K562 (cell line): ENCODE measurements around the gene DDR2. TPM values are rescaled to one million over a fixed set of nuclear protein-coding genes. Genes with fewer than 3 reads are reported as not detected.

Experiments used
- ATAC-seq: fragments of 200-7000 bp; cut with Tn5 transposase; 3 replicates; pipeline ENCODE4 v1.9.1; 2020; ENCODE audit warnings: moderate library complexity
- BruUV-seq: library from RNA; stranded (reverse); fragments of 400-500 nt; replicated peaks from 2 replicates; lab custom pipeline; 2021; lab: Mats Ljungman, UMichigan
- CTCF ChIA-PET: fragments of 300-600 bp; formaldehyde crosslinking; extraction: SDS; loops from one replicate; lab custom pipeline; 2021; ENCODE audit warnings: low intra/inter-chr PET ratio; lab: Yijun Ruan, JAX
- POLR2A ChIA-PET: fragments of 300-600, 350-650 bp; sonication (Branson Sonifier 250); formaldehyde crosslinking; extraction: SDS; loops from one replicate; lab custom pipeline; 2021; ENCODE audit warnings: antibody characterized with exemption, inconsistent platforms; lab: Yijun Ruan, JAX
- DNase-seq, 4 experiments: peaks; one replicate each; pipeline versions ENCODE4 v3.0.0 to v3.0.0-alpha.2; 2011 to 2018; ENCODE audit warnings: low spot score in 3 of 4, mixed read lengths in 3 of 4; ENCODE audit errors: extremely low read depth in 1 of 4
- FAIRE-seq: peaks from 2 replicates; lab custom pipeline; 2011; peaks lifted over from hg19 to GRCh38; lab: Jason Lieb, UNC
- H2AFZ ChIP-seq: 2 replicates; pipeline ENCODE4 v1.6.0; 2011; ENCODE audit warnings: low read depth, low read length, control low read depth, inconsistent platforms
- H3K27ac ChIP-seq: fragments of 200-600 bp; 3 replicates; pipeline ENCODE4 v1.8.0; 2011; ENCODE audit warnings: low read depth, mild to moderate bottlenecking, control low read depth, inconsistent platforms, low read length, moderate library complexity, mixed read lengths; ENCODE audit errors: extremely low read depth
- H3K27me3 ChIP-seq, 2 experiments: fragments of 300-600 bp in 1 of 2; 2 replicates in 1 of 2; 3 replicates in 1 of 2; pipeline versions ENCODE4 v1.6.0 to v1.8.0; 2011; ENCODE audit warnings: inconsistent platforms in 2 of 2, low read length in 2 of 2, mild to moderate bottlenecking in 1 of 2, mixed read lengths in 1 of 2, moderate library complexity in 1 of 2; ENCODE audit not compliant: control insufficient read depth in 2 of 2, insufficient read depth in 2 of 2
- H3K36me3 ChIP-seq: fragments of 300-600 bp; 3 replicates; pipeline ENCODE4 v1.8.0; 2011; ENCODE audit warnings: mild to moderate bottlenecking, low read length, inconsistent platforms; ENCODE audit not compliant: control insufficient read depth, insufficient read depth
- H3K4me1 ChIP-seq, 2 experiments: fragments of 200-600 bp in 1 of 2; replicated peaks in 1 of 2; 2 replicates in 1 of 2; 3 replicates in 1 of 2; pipeline versions ENCODE4 v1.5.1 to v1.8.0; 2011; ENCODE audit warnings: inconsistent platforms in 2 of 2, low read length in 2 of 2, mild to moderate bottlenecking in 1 of 2, mixed read lengths in 1 of 2, moderate library complexity in 1 of 2; ENCODE audit not compliant: control insufficient read depth in 2 of 2, insufficient read depth in 2 of 2
- H3K4me2 ChIP-seq: 2 replicates; pipeline ENCODE4 v1.6.1; 2011; ENCODE audit warnings: low read length, control low read depth, inconsistent platforms, mixed read lengths; ENCODE audit not compliant: insufficient read depth
- H3K4me3 ChIP-seq: fragments of 200-600 bp; sonication (generic), shearing (Covaris generic); 2 replicates; pipeline ENCODE4 v1.5.1; 2016; ENCODE audit warnings: control low read depth, inconsistent platforms
- H3K79me2 ChIP-seq: fragments of 200-600 bp; 3 replicates; pipeline ENCODE4 v1.8.0; 2011; ENCODE audit warnings: low read length, inconsistent platforms; ENCODE audit not compliant: control insufficient read depth, insufficient read depth
- H3K9ac ChIP-seq, 2 experiments: 2 replicates each; pipeline versions ENCODE4 v1.6.0 to v1.6.1; 2011; ENCODE audit warnings: low read depth in 2 of 2, low read length in 2 of 2, control low read depth in 1 of 2, inconsistent platforms in 1 of 2, mild to moderate bottlenecking in 1 of 2, mixed read lengths in 1 of 2; ENCODE audit not compliant: insufficient read depth in 1 of 2
- H3K9me1 ChIP-seq: one replicate; pipeline ENCODE4 v1.6.0; 2011; ENCODE audit warnings: inconsistent platforms, mild to moderate bottlenecking, low read length, moderate library complexity; ENCODE audit not compliant: control insufficient read depth, insufficient read depth
- H3K9me3 ChIP-seq: replicated peaks from 2 replicates; pipeline ENCODE4 v1.5.1; 2011; ENCODE audit warnings: low read depth, low read length, inconsistent platforms; ENCODE audit not compliant: control insufficient read depth, insufficient read depth
- H4K20me1 ChIP-seq: replicated peaks from 2 replicates; pipeline ENCODE4 v1.6.1; 2011; ENCODE audit warnings: low read length, inconsistent platforms, mixed read lengths; ENCODE audit not compliant: control insufficient read depth, insufficient read depth
- BCOR ChIP-seq: fragments of 450-650 bp; IDR thresholded peaks from 2 replicates; pipeline ENCODE4 v1.6.1; 2016
- KLF6 ChIP-seq: fragments of 250-450 bp; sonication (Bioruptor Pico); IDR thresholded peaks from 2 replicates; pipeline ENCODE4 v1.4.0; 2020; ENCODE audit warnings: mild to moderate bottlenecking, moderate library complexity, borderline replicate concordance
- RBM25 ChIP-seq: fragments of 200-400 bp; formaldehyde crosslinking; IDR thresholded peaks from 2 replicates; pipeline ENCODE4 v1.6.1; 2018; ENCODE audit warnings: low read length, low read depth, moderate library complexity; ENCODE audit not compliant: severe bottlenecking
- RFX1 ChIP-seq: fragments of 450-650 bp; IDR thresholded peaks from 2 replicates; pipeline ENCODE4 v1.6.1; 2016; ENCODE audit warnings: mild to moderate bottlenecking, moderate library complexity
- SP2 ChIP-seq: IDR thresholded peaks from 2 replicates; pipeline ENCODE4 v1.6.1; 2011; ENCODE audit warnings: mild to moderate bottlenecking, low read depth, low read length, moderate library complexity; ENCODE audit not compliant: poor library complexity, severe bottlenecking; ENCODE audit errors: extremely low read depth
- ZNF146 ChIP-seq: IDR thresholded peaks from one replicate; pipeline ENCODE4 v1.6.1; 2018; ENCODE audit warnings: missing compliant biosample characterization; ENCODE audit not compliant: unreplicated experiment
- ZNF717 ChIP-seq: fragments of 250-450 bp; sonication (Bioruptor Pico); IDR thresholded peaks from 2 replicates; pipeline ENCODE4 v1.5.0; 2021
- WGBS: fragments of 100-300 bp; shearing (Covaris generic); methylation state at CpG from one replicate; pipeline ENCODE4 v1.1.6; 2016; ENCODE audit warnings: low coverage, mixed read lengths; ENCODE audit not compliant: insufficient coverage; ENCODE audit errors: missing lambda C conversion rate; 5-methylcytosine and 5-hydroxymethylcytosine counted together
- in situ Hi-C: fragments of 300-500 bp; cut with MboI; formaldehyde crosslinking; loops from 4 replicates; pipeline ENCODE4 v1.15.0; 2018; ENCODE audit warnings: inconsistent platforms, mixed read lengths
- intact Hi-C: fragments of 100-400 bp; cut with micrococcal nuclease; formaldehyde crosslinking; loops from 2 replicates; pipeline ENCODE4 v1.14.2; 2022
- polyA plus RNA-seq, 8 experiments: library from polyadenylated mRNA; depleted of rRNA in 4 of 8; stranded (reverse) in 5 of 8; unstranded in 3 of 8; fragments of >200 nt; fragmentation: Nextera tagmentation in 2 of 8; fragmentation: Illumina TruSeq in 1 of 8; extraction: Ambion mirVana in 2 of 8; extraction: Trizol in 1 of 8; gene quantifications; 2 replicates each; pipeline versions ENCODE4 v1.2.1 to v1.2.3, GENCODE V29; 2011 to 2014; ENCODE audit warnings: inconsistent platforms in 1 of 8, missing spikeins in 1 of 8
- total RNA-seq, 7 experiments: library from RNA; depleted of rRNA in 6 of 7; stranded (reverse); fragments of >200 nt in 6 of 7; fragmentation: Illumina TruSeq in 2 of 7; extraction: Trizol in 2 of 7; gene quantifications; 2 replicates each; pipeline versions ENCODE4 v1.2.1 to v1.2.3, GENCODE V29; 2011 to 2021; ENCODE audit warnings: low replicate concordance in 1 of 7
- TF ChIP-seq, protein P1 (sequence below): sonication (generic); formaldehyde crosslinking; IDR thresholded peaks from 2 replicates; pipeline ENCODE4 v1.9.0; 2022; ENCODE audit warnings: mild to moderate bottlenecking, missing genetic modification reagents
- TF ChIP-seq, protein P2 (sequence below): fragments of 200-800 bp; sonication (Bioruptor generic); IDR thresholded peaks from 2 replicates; pipeline ENCODE4 v1.6.1; 2016; ENCODE audit warnings: missing genetic modification characterization, missing compliant biosample characterization

Gene DDR2
- total and polyA plus RNA-seq, 9 of the 15 experiments (the other 6 are each of a cell fraction or from before 2014, with no cell fraction given) = 0.36 to 2.0 (median 1.1) TPM

- H2AFZ ChIP-seq = no peak overlapping the region
- no peaks in the 10 kb centered on the region for H4K20me1 ChIP-seq
- intact Hi-C loops = no loop called here
- FAIRE-seq (no peak), ATAC-seq (no peak), DNase-seq (no peak)
- no peak overlapping the region for H3K27ac ChIP-seq
- H3K27me3 ChIP-seq = no peaks in the 10 kb centered on the region; a peak in 1 of 5 replicates
- no peaks in the 10 kb centered on the region for H3K79me2 ChIP-seq
- TF ChIP-seq RFX1 (no peak), SP2 (no peak), BCOR (0 out of 2 replicates have a peak, but pooled peaks have one; percentile 22), ZNF146 (peak; percentile 83), RBM25 (peak; percentile 39)
- H3K4me3 ChIP-seq = no peak overlapping the region
- CTCF ChIA-PET = no interaction called here
- WGBS = 0% methylated on average over 1 of the region's 1 CpG
- H3K4me2 ChIP-seq = no peak overlapping the region
- H3K9me1 ChIP-seq = no peaks in the 10 kb centered on the region
- POLR2A ChIA-PET = no interaction called here
- no peaks in the 10 kb centered on the region; a peak in 1 of 5 replicates for H3K4me1 ChIP-seq
- H3K9ac ChIP-seq = no peak overlapping the region
- BruUV-seq = no TSS peak
- in situ Hi-C loops = no loop called here
- H3K9me3 ChIP-seq = no peaks in the 10 kb centered on the region
- H3K36me3 ChIP-seq = no peaks in the 10 kb centered on the region
Measured at GRCh38 chr1:162679298-162679697, 47.0 kb downstream of the DDR2 start.

DNA sequence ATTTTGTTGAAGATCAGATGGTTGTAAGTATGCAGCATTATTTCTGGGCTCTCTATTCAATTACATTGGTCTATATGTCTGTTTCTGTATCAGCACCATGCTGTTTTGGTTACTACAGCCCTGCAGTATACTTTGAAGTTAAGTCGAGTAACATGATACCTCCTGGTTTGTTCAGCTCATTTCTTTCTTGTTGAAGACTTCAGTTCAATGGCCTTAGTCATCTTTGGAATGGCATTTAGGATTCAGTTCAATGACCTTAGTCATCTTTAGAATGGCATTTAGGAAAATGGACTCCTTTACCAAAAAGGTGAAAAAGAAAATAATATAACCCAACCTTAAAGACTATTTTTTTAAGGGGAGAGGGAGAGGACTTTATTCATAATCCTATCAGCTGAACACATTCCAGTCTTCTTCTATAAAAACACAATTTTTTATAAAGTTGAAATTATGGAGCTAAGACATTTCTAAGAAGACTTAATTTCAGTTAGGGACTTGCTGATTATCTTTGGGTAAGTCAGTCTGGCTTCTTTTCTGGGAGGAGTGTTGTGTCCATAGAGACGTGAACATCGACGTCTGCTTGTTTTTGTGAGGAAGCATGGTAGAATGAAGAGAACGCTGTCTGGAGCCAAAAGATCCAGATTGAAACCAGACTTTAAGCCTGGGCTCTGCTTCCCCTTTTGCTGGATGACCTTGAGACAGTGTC lies 48.3 kb downstream of the DDR2 start:
- FAIRE-seq = no peak
- ChIA-PET CTCF (no interaction called here), POLR2A (interaction anchor here (0.7 to 1.6 kb wide), 4 partner anchors 9 to 39 kb away, joined by 3 to 4 read pairs (median 3); no protein-coding TSS in a partner anchor)
- Histone ChIP-seq H4K20me1 (no peaks in the 10 kb centered on the region), H3K36me3 (no peaks in the 10 kb centered on the region), H3K9ac (no peak overlapping the region), H3K9me3 (no peaks in the 10 kb centered on the region), H3K27ac (no peak overlapping the region), H3K4me1 (no peaks in the 10 kb centered on the region; a peak in 1 of 5 replicates), H3K9me1 (no peaks in the 10 kb centered on the region), H3K27me3 (no peaks in the 10 kb centered on the region; a peak in 1 of 5 replicates), H3K4me2 (no peak overlapping the region), H3K4me3 (no peak overlapping the region), H3K79me2 (no peaks in the 10 kb centered on the region), H2AFZ (no peak overlapping the region)
- whole genome bisulfite sequencing = 27% methylated on average over 5 of the region's 5 CpGs
- DNase-seq = no peak
- no TSS peak for BruUV-seq
- intact Hi-C loops = no loop called here
- in situ Hi-C loops = no loop called here
- ATAC-seq = no peak
- TF ChIP-seq, protein P1, sequence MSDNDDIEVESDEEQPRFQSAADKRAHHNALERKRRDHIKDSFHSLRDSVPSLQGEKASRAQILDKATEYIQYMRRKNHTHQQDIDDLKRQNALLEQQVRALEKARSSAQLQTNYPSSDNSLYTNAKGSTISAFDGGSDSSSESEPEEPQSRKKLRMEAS (CRISPR knock-in tag) = no peak
- TF ChIP-seq KLF6 (CRISPR knock-in tag) (no peak), ZNF717 (CRISPR knock-in tag) (no peak)
- TF ChIP-seq, protein P2, sequence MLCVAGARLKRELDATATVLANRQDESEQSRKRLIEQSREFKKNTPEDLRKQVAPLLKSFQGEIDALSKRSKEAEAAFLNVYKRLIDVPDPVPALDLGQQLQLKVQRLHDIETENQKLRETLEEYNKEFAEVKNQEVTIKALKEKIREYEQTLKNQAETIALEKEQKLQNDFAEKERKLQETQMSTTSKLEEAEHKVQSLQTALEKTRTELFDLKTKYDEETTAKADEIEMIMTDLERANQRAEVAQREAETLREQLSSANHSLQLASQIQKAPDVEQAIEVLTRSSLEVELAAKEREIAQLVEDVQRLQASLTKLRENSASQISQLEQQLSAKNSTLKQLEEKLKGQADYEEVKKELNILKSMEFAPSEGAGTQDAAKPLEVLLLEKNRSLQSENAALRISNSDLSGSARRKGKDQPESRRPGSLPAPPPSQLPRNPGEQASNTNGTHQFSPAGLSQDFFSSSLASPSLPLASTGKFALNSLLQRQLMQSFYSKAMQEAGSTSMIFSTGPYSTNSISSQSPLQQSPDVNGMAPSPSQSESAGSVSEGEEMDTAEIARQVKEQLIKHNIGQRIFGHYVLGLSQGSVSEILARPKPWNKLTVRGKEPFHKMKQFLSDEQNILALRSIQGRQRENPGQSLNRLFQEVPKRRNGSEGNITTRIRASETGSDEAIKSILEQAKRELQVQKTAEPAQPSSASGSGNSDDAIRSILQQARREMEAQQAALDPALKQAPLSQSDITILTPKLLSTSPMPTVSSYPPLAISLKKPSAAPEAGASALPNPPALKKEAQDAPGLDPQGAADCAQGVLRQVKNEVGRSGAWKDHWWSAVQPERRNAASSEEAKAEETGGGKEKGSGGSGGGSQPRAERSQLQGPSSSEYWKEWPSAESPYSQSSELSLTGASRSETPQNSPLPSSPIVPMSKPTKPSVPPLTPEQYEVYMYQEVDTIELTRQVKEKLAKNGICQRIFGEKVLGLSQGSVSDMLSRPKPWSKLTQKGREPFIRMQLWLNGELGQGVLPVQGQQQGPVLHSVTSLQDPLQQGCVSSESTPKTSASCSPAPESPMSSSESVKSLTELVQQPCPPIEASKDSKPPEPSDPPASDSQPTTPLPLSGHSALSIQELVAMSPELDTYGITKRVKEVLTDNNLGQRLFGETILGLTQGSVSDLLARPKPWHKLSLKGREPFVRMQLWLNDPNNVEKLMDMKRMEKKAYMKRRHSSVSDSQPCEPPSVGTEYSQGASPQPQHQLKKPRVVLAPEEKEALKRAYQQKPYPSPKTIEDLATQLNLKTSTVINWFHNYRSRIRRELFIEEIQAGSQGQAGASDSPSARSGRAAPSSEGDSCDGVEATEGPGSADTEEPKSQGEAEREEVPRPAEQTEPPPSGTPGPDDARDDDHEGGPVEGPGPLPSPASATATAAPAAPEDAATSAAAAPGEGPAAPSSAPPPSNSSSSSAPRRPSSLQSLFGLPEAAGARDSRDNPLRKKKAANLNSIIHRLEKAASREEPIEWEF = no peak
